Thoracic aorta (tissue), 2 donors: ENCODE data around the gene AMPD3. TPM values are rescaled to one million over a fixed set of nuclear protein-coding genes. Genes with fewer than 3 reads are reported as not detected.

Experiments
- ATAC-seq: fragments of 150-250 bp; one replicate; pipeline ENCODE4 v1.8.0; 2017; ENCODE audit warnings: low read depth; ENCODE audit not compliant: insufficient number of reproducible peaks, low FRiP score
- DNase-seq: peaks from one replicate; pipeline ENCODE4 v3.0.0-alpha.2; 2020; ENCODE audit warnings: low spot score
- H3K27ac ChIP-seq, 2 donors: fragments of 200-600 bp; sonication (generic); 1 replicate in 1 of 2; 2 replicates in 1 of 2; pipeline ENCODE4 v1.5.1; 2016; ENCODE audit warnings: mild to moderate bottlenecking in 2 of 2, moderate library complexity in 2 of 2
- H3K27me3 ChIP-seq: fragments of 200-600 bp; sonication (generic); replicated peaks from 2 replicates; pipeline ENCODE4 v1.6.0; 2016; ENCODE audit warnings: mild to moderate bottlenecking; ENCODE audit not compliant: insufficient read depth
- H3K36me3 ChIP-seq: fragments of 200-600 bp; sonication (generic); one replicate; pipeline ENCODE4 v1.5.1; 2016
- H3K4me1 ChIP-seq, 2 donors: fragments of 200-600 bp; sonication (generic); 1 replicate in 1 of 2; 2 replicates in 1 of 2; pipeline versions ENCODE4 v1.5.1 to v1.6.0; 2016; ENCODE audit warnings: low read depth in 2 of 2, mild to moderate bottlenecking in 1 of 2; ENCODE audit not compliant: control insufficient read depth in 1 of 2
- H3K4me3 ChIP-seq: fragments of 200-600 bp; sonication (generic); 2 replicates; pipeline ENCODE4 v1.5.1; 2016; ENCODE audit warnings: mild to moderate bottlenecking
- H3K9me3 ChIP-seq: fragments of 200-600 bp; sonication (generic); 2 replicates; pipeline ENCODE4 v1.5.1; 2016
- total RNA-seq, 2 donors: library from RNA; depleted of rRNA; stranded (reverse); fragments of >200 nt; gene quantifications; one replicate each; pipeline versions ENCODE4 v1.1.0 to v1.2.3, GENCODE V29; 2016
- TF ChIP-seq, protein P1 (sequence below): fragments of 200-600 bp; sonication (generic); IDR thresholded peaks from one replicate; pipeline ENCODE4 v1.5.1; 2019; ENCODE audit warnings: antibody characterized with exemption

AMPD3 gene
- 10 to 100 TPM in 1 of 2 donors, 1 to 10 TPM in 1; 7.0 to 17.6 TPM for total RNA-seq

DNA sequence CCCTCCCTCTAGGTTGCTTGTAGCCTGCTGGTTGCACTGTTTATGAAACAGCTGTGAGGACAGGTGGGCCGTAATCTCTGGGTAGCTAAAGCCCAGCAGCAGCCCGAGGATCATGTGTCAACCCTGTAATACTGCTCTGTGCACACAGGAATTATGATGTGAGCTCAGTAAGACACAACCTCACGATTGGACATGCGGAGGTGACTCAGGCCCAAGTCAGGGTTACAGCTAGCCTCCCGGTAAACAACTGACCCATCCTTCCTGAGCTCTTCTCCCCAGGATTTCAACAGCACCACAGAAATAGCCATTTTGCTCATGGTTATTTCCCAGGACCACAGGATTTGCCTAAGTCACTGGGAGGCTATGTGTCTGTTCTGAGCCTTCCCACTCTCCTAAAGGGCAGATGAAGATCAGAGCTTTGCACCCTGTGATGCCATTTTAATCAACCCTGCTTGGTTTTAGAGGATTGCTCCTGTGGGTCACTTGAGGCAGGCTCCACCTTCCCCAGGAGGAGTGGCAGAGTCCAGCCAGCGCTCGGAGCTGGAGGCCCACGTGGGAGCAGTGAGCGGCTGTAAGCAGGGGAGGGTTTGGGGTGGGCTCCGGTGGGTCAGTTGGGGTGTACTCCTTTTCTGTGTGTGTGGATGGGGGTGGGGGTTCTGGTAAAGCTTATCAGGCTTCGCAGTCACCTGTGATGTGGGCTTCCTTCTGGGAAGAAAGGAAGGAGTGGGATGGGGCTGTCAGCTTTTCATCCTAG is at the start of gene AMPD3:
AMPD3 (plus strand) TSS at position 387 of the 754 bp plus-strand sequence. CDS start 6,256 bp downstream, outside the sequence.
- peaks cover 0 to 34% of the 10 kb centered on the region in 2 donors for H3K4me1 ChIP-seq
- H3K27ac ChIP-seq, result peak within 1 kb of the TSS in 1 of 2 donors; percentile 7
- peak within 1 kb of the TSS; percentile 59 for H3K4me3 ChIP-seq
- DNase-seq, result no peak
- H3K36me3 ChIP-seq, result no peaks in the 10 kb centered on the region
- ATAC-seq, result no peak
- H3K9me3 ChIP-seq, result no peaks in the 10 kb centered on the region
- no peaks in the 10 kb centered on the region for H3K27me3 ChIP-seq
- TF ChIP-seq, protein P1, sequence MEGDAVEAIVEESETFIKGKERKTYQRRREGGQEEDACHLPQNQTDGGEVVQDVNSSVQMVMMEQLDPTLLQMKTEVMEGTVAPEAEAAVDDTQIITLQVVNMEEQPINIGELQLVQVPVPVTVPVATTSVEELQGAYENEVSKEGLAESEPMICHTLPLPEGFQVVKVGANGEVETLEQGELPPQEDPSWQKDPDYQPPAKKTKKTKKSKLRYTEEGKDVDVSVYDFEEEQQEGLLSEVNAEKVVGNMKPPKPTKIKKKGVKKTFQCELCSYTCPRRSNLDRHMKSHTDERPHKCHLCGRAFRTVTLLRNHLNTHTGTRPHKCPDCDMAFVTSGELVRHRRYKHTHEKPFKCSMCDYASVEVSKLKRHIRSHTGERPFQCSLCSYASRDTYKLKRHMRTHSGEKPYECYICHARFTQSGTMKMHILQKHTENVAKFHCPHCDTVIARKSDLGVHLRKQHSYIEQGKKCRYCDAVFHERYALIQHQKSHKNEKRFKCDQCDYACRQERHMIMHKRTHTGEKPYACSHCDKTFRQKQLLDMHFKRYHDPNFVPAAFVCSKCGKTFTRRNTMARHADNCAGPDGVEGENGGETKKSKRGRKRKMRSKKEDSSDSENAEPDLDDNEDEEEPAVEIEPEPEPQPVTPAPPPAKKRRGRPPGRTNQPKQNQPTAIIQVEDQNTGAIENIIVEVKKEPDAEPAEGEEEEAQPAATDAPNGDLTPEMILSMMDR, result no peak

DNA sequence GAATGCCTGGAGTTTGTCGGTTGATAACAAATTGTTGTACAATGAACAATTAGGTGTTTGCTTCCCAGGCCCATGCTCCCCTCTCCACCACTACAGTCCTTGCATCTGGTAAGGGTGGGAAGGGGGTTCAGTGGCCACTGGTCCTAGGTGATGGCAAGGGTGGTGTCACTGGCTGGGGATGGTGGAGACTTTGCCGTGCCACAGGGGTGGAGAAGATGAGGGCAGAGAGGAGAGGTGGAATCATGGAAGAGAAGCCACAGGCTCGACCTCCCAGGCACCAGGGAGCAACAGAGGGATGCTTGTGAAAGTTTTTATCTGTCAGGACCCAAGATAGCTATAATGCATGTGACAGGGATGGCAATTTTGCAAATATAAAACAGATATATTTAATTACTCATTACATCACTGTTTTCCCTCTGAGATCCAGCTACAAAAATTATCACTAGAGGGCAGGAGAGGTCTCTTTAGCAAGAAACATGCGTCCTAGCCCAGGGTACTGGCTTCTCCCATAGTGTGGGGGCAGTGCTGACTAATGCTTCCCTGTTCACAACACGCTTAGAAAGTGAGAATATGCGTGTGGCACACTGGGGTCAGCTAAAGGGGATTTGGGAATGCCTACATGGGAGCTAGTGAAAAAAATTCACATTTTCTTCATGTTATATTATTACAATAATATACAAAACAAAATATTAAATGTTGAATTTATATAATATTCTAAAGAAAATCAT is 49.0 kb upstream of the AMPD3 start:
- Histone ChIP-seq H3K4me1 (peaks cover 7 to 19% of the 10 kb centered on the region in 2 donors), H3K36me3 (no peaks in the 10 kb centered on the region), H3K27ac (no peak overlapping the region), H3K4me3 (no peak overlapping the region), H3K27me3 (no peaks in the 10 kb centered on the region), H3K9me3 (no peaks in the 10 kb centered on the region)
- peak; percentile 53 for DNase-seq
- TF ChIP-seq, protein P1, result peak; percentile 64
- no peak for ATAC-seq

DNA sequence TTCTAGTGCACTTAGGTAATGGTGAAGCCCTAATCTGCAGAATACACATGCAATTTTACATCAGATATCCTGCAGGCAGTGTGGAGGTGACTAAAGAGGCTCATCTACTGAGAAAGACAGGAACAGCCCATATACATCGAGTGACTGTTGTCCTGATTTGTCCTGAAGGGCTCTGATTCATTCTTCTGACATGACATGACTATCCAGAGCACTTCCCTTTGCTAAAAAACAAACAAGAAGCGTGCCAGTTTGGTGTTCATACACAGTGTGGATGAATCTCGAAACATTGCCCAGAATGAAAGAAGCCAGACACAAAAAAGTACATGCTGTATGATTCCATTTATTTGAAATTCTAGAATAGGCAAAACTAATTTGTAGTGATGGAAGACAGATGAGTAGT is 48.0 kb upstream of the AMPD3 start:
- no peak for DNase-seq
- no peak overlapping the region for H3K27ac ChIP-seq
- ATAC-seq, result no peak

DNA sequence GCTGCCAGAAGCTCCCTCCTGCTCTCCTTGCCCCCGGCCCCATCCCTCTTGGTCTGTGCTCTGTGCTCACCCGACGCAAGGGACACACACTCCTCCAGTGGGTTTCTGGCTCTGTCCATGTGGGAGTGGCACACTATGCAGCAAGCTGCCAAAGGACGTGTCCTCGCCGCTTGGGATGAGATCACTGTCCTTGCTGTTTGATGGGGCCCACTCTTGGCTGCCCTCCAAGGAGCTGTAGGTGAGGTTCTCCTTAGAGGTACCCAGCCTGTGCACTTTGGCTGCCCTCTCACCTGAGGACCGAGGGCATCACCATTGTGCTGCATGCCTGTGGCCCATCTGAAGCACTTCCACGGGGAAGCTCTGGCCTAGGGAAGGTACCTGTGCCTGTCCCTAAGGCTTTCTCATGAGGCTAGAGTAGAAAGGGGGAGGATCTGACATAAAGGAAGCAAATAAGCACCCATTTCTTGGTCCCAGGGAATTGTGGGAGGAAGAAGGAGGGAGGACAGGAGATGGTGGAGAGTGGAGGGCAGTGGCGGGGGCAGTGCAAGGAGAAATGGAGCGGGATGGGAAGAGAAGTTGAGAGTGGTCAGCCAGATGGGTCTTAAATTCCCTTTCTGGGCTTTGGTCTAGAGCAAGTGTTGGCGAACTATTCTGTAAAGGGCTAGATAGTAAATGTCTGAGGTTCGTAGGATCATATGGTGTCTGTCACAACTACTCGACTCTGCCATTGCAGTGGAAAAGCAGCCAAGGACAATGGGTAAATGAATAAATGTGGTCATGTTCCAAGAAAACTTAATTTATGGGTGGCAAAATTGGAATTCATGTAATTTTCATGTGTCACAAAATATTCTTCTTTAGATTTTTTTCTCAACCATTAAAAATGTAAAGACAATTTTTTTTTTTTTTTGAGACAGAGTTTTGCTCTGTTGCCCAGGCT is 47.0 kb upstream of the AMPD3 start:
- no peak overlapping the region for H3K27ac ChIP-seq
- DNase-seq (no peak), ATAC-seq (no peak)

More for the DNA sequence above, 48.0 kb upstream of the AMPD3 start:
- Histone ChIP-seq H3K4me3 (no peak overlapping the region), H3K27me3 (no peaks in the 10 kb centered on the region), H3K4me1 (peaks cover 7 to 11% of the 10 kb centered on the region in 2 donors), H3K9me3 (no peaks in the 10 kb centered on the region), H3K36me3 (no peaks in the 10 kb centered on the region)
- TF ChIP-seq, protein P1, result no peak

More for the DNA sequence above, 47.0 kb upstream of the AMPD3 start:
- Histone ChIP-seq H3K36me3 (no peaks in the 10 kb centered on the region), H3K27me3 (no peaks in the 10 kb centered on the region), H3K4me3 (no peak overlapping the region), H3K9me3 (no peaks in the 10 kb centered on the region), H3K4me1 (peaks cover 7 to 11% of the 10 kb centered on the region in 2 donors)
- TF ChIP-seq, protein P1, result no peak
